GM12873 (cell line): ENCODE results near the gene RAB3D.

Experiments
- TF ChIP-seq, protein P1 (sequence below): IDR thresholded peaks from 2 replicates; pipeline ENCODE4 v1.5.1; 2012; ENCODE audit warnings: low read depth, mild to moderate bottlenecking, moderate library complexity, low read length, control low read depth; ENCODE audit not compliant: insufficient read depth; ENCODE audit errors: missing control alignments

Gene RAB3D

DNA sequence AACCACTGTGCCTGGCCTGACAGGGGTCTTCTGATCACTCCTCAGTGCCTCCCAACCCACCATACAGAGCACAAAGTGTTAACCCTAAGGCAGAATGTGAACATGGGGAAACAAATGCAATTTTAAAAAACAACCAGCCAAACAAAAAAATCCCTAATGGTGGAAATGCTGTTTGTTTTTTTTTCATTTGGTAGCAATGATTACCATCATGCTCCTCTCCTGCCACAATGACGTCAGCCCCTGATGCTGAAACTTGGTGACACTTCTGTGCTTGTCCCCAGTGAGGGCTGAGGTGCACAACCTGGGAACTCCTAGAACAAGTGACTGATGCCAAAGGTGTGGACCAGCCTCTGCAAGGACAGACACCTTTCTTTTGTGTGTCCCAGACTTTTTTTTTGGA lies 47.5 kb downstream of the RAB3D start:
- TF ChIP-seq, protein P1, sequence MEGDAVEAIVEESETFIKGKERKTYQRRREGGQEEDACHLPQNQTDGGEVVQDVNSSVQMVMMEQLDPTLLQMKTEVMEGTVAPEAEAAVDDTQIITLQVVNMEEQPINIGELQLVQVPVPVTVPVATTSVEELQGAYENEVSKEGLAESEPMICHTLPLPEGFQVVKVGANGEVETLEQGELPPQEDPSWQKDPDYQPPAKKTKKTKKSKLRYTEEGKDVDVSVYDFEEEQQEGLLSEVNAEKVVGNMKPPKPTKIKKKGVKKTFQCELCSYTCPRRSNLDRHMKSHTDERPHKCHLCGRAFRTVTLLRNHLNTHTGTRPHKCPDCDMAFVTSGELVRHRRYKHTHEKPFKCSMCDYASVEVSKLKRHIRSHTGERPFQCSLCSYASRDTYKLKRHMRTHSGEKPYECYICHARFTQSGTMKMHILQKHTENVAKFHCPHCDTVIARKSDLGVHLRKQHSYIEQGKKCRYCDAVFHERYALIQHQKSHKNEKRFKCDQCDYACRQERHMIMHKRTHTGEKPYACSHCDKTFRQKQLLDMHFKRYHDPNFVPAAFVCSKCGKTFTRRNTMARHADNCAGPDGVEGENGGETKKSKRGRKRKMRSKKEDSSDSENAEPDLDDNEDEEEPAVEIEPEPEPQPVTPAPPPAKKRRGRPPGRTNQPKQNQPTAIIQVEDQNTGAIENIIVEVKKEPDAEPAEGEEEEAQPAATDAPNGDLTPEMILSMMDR, result no peak

DNA sequence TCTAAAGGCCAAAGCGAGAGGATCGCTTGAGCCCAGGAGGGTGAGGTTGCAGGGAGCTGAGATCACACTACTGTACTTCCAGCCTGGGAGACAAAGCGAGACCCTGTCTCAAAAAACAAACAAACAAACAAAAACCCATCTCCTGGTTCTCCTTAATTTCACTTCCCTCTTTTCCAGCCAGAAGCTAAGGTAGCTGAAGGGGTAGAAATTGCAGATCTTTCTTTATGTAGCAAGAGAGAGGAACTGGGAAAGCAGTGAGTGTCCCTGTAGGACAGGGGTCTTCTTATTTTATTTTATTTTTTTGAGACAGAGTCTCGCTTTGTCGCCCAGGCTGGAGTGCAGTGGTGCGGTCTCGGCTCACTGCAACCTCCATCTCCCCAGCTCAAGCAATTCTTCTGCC lies 48.0 kb downstream of the RAB3D start:
- TF ChIP-seq, protein P1, result no peak

GRCh38 chr19:11290256-11290655 lies 49.2 kb downstream of the RAB3D start:
- TF ChIP-seq, protein P1, result no peak

DNA sequence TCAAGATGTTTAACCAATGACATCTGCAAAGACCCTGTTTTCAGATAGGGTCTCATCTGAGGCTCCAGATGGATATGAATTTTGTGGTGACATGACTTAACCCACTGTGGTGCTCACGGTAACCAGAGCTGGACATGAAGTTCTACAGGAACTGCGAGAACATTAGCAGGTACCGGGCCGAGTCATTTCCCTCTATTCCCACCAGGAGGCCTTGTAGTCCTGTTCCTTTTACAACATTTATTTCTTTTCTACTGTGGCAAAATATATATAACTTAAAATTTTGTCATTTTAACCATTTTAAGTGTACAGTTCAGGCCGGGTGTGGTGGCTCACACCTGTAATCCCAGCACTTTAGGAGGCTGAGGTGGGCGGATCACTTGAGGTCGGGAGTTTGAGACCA lies 51.1 kb downstream of the RAB3D start:
- TF ChIP-seq, protein P1, result peak; percentile 49

DNA sequence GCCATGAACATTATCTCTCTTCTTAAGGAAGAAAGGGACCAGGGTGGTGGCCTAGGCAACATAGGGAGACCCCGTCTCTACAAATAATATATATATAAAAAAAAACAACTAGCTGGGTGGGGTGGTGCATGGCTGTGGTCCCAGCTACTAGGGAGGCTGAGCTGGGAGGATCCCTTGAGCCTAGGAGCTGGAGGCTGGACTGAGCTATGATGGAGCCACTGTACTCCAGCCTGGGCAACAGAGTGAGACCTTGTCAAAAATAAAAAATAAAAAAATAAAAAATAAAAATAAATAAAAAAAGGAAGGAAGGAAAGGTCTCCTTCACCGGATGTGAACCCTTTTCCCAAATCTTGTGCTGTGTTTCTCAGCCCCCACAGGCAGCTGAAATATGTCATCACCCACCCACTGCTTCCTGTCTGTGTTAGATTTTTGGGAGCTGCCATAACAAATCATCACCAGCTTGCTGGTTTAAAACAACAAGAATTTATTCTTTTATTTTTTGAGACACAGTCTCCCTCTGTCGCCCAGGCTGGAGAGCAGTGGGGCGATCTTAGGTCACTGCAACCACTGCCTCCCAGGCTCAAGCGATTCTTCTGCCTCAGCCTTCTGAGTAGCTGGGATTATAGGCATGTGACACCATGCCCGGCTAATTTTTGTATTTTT lies 53.0 kb downstream of the RAB3D start:
- TF ChIP-seq, protein P1, result no peak

DNA sequence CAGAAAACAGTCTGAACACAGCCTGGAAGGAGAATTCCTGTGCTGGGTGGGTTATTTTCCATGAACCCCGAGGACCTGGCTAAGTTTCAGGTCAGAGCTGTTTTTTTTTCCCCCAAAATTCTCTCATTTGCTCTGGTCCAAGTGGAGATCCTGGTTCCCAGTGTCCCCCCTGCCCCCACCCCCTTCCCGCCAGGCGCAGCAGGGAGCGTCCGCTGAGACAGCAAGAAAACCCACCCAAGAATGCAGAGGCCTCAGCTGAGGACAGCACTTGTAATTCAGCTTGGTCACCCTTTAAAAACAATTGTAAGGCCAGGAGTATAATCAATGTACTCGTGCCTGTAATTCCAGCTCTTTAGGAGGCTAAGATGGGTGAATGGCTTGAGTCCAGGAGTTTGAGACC lies 54.9 kb downstream of the RAB3D start:
- TF ChIP-seq, protein P1, result no peak

DNA sequence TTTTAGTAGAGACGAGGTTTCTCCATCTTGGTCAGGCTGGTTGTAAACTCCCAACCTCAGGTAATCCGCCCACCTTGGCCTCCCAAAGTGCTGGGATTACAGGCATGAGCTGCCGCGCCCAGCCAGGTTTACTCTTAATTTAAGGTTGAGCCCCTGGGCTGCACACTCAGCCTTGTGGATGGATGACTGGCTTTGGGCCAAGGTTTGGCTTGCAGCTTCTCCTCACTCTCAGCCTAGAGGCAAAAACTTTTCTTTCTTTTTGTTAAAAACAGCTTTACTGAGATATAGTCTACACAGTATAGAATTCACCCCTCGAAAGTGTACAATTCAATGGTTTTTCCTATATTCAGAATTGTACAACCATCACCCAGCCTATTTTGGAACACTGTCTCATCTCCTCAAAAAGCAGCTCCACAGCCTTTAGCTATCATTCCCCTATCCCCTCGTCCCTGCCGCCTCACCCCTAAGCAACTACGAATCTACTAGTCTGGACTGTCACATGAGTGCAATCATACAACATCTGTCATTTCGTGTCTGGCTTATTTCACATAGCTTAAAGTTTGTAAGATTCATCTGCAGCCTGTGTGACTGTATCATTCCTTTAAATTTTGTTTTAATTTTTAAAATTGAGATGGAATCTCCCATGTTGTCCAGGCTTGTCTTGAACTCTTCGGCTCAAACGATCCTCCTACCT lies 58.0 kb downstream of the RAB3D start:
- TF ChIP-seq, protein P1, result no peak
